A673 (cell line): ENCODE data around the gene NKD2.

Experiments
- EZH2 ChIP-seq: fragments of 200-600 bp; sonication (generic); IDR thresholded peaks from 2 replicates; pipeline ENCODE4 v1.6.1; 2017; ENCODE audit warnings: borderline replicate concordance, low read depth, mild to moderate bottlenecking, mixed read lengths, antibody characterized with exemption, low read length; ENCODE audit not compliant: poor library complexity, severe bottlenecking
- TF ChIP-seq, protein P1 (sequence below): fragments of 300-800, 200-600 bp; sonication (generic); conservative IDR thresholded peaks from 2 replicates; pipeline ENCODE4 v1.5.1; 2017; ENCODE audit warnings: low read depth, mild to moderate bottlenecking, antibody characterized with exemption, low read length, moderate library complexity, mixed read lengths

DNA sequence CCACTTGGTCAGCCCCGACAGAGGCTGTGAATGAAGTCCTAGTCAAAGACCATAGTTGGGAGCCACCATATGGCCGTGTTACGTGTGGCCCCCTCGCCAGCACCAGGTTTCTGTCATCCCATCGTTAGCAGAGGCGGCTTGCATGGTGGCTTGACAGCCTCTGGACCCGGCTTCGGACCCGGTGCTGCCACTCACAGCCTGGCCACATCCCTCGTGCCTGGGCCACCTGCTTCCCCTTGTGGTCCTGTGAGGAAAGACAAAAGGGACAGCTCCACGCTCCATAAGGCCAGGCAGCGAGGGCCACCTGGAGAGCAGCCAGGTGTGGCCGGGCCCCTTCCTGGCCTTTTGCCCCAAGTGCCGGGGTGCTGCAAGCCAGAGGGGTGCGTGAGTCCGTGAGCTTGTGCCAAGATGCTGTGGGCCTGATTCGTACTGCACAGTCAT is 6.2 kb downstream of the NKD2 start:
- TF ChIP-seq, protein P1, sequence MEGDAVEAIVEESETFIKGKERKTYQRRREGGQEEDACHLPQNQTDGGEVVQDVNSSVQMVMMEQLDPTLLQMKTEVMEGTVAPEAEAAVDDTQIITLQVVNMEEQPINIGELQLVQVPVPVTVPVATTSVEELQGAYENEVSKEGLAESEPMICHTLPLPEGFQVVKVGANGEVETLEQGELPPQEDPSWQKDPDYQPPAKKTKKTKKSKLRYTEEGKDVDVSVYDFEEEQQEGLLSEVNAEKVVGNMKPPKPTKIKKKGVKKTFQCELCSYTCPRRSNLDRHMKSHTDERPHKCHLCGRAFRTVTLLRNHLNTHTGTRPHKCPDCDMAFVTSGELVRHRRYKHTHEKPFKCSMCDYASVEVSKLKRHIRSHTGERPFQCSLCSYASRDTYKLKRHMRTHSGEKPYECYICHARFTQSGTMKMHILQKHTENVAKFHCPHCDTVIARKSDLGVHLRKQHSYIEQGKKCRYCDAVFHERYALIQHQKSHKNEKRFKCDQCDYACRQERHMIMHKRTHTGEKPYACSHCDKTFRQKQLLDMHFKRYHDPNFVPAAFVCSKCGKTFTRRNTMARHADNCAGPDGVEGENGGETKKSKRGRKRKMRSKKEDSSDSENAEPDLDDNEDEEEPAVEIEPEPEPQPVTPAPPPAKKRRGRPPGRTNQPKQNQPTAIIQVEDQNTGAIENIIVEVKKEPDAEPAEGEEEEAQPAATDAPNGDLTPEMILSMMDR: no peak
- no peak for TF ChIP-seq EZH2
